NCI-H2107 (cell line): Measurements from ENCODE around the gene GPRASP3.
A peak's percentile ranks its signal among the peaks of the same experiment; 100 is the strongest.
"Not testable (repeated sequence)": the region's sequence is repeated elsewhere in the genome, so short reads cannot be mapped to it uniquely, and the experiment has no call there.

ENCODE experiments used
- DNase-seq: peaks from one replicate; lab custom pipeline; 2025; lab: John Stamatoyannopoulos, UW

The GPRASP3 gene, protein sequence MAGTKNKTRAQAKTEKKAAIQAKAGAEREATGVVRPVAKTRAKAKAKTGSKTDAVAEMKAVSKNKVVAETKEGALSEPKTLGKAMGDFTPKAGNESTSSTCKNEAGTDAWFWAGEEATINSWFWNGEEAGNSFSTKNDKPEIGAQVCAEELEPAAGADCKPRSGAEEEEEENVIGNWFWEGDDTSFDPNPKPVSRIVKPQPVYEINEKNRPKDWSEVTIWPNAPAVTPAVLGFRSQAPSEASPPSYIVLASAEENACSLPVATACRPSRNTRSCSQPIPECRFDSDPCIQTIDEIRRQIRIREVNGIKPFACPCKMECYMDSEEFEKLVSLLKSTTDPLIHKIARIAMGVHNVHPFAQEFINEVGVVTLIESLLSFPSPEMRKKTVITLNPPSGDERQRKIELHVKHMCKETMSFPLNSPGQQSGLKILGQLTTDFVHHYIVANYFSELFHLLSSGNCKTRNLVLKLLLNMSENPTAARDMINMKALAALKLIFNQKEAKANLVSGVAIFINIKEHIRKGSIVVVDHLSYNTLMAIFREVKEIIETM

DNA sequence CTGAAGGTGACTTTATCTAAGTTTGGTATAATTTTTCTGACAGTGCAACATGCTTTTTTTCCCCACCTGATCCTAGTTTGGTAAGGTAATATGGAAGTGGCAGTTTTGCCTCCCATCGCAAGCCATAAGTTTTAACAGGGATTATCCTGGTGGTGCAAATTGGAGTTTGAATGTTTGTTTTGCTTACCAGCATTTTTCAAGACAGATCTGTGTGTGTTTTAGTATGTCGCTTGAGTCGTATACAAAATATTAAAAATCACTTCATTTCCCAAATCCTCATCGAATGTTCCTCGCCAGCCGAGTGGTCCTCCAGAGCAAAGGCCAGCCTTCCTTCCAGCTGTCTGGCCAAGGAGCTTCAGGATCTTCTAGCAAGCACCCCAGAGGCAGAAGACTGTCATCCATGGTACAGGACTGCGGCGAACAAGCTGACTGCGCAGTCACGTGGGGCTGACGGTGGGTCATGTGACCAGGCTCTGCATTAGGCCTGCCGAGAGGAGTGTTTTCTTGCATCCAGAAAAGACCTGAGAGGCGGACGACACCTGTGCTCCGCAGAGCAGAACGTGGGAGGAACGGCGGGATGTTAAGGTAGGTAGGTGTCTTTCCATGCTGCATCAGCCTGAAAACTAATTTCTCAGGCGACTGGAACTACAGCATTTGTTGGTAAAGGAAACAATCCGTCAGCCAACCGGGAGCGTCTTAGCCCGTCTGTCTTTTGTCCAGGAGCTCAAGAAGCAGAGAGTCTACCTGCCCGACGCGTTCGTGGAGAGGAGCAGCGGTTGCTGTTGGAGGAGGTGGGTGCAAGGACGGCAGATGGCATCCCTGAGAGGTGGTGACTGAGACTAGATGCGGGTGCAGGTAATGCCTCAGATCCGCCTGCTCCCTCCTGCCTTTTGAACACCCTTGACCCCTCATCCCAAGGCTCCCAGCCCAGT lies at the start of gene GPRASP3:
Gene GPRASP3, plus strand, starts transcription at position 507 of the 932 bp plus-strand sequence. CDS start 28,253 bp downstream, outside the sequence.
- DNase-seq, result peak; percentile 59

DNA sequence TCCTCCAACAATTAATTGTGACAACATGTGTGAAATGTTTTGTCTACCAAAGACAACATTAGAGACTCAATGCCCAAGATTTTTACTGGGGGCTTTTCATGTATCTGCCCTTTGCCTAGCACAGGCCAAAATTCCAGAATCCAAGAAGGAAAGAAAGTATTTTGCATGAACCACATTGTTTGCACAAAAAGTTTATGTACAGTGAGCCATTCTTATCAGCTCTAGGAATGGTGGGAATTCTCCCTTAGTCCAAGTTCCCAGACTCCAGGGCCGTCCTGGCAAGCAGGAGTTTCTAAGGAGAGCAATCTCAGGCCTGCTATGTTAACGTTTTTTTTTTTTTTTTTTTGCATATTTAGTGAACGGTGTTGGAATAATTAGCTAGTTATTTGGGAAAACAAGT lies 47.7 kb upstream of the GPRASP3 start:
- DNase-seq, result no peak

DNA sequence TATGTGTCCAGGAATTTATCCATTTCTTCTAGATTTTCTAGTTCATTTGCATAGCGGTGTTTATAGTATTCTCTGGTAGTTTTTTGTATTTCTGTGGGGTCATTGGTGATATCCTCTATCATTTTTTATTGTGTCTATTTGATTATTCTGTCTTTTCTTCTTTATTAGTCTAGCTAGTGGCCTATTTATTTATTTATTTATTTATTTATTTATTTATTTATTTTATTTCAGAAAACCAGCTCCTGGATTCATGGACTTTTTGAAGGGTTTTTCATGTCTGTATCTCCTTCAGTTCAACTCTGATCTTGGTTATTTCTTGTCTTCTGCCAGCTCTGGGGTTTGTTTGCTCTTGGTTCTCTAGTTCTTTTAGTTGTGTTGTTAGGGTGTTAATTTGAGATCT lies 43.1 kb upstream of the GPRASP3 start:
- DNase-seq, result not testable (repeated sequence)

DNA sequence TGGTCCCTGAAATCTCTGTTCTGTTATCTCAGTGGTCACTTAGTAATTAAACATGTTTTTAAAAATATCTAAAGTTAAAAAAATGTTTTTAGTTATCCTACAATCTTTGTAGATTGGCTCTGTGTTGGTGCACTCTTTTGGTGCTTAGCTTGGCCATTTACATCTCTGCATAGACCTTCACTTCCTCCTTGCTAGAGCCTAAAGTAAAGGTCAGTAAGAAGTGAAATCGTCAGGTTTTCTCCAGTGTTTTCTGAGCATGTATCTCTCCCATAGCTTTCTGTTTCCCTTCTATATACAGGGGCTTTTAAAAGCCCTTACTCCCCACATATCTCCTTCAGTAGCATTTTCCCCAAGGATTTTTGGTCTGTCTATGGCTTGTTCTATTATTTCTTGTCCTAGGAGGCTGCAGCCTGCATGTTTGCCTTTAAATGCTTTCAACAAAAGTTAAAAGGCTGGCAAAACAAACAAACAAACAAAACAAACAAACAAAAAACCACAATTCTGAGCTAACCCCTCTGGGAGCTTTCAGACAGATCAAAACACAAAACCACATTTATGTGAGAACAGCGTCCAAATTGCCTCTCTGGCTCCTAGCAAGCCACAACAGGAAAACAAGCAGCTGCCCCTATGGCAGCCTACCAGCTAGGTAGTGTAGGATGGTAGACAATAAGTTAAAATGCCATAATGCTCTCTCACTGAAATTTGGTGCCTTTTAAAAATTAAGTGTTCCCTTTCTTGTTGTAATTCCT lies 35.6 kb upstream of the GPRASP3 start:
- DNase-seq, result peak; percentile 41

DNA sequence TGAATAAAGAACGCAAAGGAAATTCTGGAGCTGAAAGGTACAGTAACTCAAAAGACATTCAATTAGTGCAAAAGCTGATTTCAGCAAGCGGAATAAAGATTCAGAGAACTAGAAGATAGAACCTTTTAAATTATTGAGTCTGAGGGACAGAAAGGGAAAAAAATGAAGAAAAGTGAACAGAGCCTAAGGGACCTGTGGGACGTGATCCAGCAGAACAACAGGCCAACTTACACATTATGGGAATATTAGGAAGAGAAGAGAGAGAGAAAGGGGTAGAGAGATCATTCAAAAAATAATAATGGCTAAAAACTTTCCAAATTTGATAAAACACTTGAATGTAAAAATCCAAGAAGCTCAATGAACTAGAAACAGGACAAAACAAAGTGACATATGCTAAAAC lies 25.8 kb upstream of the GPRASP3 start:
- no peak for DNase-seq

DNA sequence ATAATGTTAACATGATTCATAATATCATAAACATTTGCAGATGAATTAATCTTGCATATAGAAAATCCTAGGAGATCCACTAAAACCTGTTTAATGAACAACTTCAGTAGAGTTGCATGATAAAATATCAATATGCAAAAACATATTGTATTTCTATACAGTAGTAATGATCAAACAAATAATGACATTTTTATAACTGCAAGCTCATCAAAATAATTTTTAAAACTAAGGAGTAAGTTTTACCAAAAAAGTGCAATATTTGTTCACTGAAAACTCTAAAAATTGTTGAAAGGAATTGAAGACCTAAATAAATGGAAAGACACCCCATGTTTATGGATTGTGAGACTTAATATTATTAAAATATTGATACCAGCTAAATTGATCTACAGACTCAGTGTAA lies 24.2 kb upstream of the GPRASP3 start:
- no peak for DNase-seq

DNA sequence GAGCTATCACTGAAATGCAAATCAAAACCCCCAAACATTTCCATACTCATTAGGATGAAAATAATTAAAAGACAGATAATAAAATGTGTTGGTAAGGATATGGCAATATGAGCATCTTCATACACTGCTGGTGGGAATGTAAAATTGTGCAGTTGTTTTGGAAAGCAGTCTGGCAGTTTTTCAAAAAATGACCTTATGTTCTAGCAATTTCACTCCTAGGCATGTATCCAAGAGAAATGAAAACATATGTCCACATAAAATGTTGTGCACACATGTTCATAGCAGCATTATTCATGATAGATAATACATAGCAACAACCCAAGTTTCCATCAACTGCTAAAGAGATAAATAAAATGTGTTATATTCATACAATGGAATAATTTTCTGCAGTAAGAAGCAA lies 23.0 kb upstream of the GPRASP3 start:
- no peak for DNase-seq

DNA sequence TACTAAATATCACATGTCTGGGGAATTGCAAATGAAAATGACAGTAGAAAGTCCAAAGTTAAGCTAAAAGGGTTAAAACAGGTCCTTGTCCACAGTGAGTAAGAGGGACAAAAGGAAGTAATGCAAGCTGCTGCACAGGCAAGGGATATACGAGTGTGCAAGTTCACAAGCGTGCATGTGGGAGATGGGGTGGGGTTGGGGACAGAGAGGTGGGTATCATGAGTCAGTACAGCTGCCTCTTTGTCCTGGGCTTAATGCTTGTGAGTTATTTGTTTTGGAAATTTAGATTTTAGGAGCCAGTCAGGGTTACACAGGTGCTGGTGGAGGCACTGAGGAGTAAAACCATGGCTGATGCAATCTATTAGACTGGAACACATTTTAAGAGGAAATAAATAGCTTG lies 11.6 kb upstream of the GPRASP3 start:
- no peak for DNase-seq

DNA sequence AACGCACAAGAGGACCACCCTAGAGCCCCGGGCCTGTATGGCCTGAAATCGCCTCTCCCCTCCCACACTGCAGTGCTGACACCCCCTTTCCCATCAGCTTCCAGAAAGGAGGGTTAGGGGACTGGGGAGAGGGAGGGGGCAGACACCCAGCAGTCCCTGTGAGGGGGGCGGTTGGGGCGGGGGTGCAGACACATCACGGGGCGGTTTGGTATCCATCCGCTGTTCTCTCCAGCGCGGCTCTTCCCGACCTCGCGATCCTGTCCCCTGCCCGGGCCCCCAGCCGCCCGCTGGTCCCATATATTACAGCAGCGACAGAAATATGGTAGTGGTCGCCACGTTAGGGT lies 8.7 kb upstream of the GPRASP3 start:
- no peak for DNase-seq

DNA sequence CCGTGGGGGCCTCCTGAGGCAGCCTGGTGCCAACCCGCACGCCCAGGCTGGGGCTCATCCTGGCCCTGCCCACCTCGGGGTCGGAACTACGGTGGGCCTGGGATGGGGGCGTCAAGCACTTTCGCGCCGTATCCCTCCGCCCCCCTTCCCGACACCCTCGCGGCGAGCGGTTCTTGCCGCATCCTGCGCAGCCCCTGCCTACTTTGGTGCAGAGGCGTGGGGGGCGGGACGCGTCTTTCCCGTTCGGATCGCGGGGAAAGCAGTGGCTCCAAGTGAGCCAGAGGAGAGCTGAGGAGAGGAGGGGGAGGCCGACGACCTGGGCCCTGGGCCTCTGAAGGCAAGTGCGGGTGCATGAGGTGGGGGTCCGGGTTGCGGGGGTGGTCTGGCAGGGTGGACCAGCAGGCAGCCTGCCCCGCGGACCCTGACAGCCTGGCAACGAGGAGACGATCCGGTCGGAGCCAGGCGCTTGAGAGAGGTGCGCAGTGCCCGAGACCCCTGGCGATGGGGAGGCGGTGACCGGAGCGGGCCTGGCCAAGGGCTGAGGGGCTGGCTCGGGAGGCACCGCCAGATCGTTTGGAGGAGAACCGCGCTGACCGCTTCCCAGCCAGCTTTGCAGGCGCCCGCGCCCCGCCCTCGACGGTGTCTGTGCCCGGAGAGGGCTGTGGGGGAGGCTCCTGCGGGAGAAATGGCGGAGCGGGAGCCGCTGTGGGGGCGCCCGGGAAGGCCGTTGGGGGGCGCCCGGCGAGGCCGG lies 8.2 kb upstream of the GPRASP3 start, which contains the start of gene GPRASP2:
Gene GPRASP2, plus strand, starts transcription at position 233 of the 751 bp plus-strand sequence. CDS start 2,422 bp downstream, outside the sequence.
- DNase-seq, result no peak

DNA sequence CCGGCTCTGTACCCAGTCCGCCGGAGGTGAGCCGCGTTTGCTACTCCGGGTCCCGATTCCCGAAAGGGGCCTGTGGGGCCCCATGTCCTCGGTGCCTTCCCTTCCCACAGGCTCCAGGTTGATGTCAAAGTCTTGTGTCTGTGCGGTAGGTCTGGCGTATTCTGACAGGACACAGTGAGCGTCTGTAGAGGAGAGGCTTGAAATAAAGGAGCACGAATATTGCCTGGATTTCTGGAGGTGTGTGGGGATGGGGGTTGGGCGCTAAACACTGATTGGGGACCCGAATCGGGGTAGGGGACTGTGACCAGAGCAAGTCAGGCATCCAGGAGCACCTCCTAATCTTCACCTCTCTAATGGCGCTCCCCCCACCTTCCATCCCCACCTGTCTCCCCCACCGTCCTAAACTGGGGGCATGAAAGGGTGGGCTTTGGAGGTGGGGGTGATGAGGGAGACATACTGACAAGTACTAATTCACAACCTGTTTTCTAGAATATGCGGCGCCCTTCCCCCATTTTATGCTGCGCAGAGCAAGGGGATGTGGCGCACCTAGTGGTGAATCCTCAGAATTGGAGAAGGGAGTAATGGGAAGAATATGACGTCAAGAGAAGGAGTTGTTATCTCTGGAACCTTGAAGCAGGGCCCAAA lies 7.4 kb upstream of the GPRASP3 start:
- peak; percentile 4 for DNase-seq

DNA sequence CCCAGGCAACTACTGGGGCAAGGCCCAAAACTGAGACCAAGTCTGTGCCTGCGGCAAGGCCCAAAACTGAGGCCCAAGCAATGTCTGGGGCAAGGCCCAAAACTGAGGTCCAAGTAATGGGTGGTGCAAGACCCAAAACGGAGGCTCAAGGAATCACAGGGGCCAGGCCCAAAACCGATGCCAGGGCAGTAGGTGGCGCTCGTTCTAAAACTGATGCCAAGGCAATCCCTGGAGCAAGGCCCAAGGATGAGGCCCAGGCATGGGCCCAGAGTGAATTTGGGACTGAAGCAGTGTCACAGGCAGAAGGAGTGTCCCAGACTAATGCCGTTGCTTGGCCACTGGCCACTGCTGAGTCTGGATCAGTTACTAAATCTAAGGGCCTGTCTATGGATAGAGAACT lies 5.5 kb upstream of the GPRASP3 start:
- DNase-seq, result no peak

DNA sequence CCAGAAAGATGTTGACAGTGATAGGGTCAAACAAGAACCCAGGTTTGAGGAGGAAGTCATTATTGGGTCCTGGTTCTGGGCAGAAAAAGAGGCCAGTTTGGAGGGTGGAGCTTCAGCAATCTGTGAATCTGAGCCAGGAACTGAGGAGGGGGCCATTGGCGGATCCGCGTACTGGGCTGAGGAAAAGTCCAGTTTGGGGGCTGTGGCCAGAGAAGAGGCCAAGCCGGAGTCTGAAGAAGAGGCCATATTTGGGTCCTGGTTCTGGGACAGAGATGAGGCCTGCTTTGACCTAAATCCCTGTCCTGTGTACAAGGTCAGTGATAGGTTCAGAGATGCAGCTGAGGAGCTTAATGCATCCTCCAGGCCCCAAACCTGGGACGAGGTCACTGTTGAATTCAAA lies 4.6 kb upstream of the GPRASP3 start:
- DNase-seq, result no peak

DNA sequence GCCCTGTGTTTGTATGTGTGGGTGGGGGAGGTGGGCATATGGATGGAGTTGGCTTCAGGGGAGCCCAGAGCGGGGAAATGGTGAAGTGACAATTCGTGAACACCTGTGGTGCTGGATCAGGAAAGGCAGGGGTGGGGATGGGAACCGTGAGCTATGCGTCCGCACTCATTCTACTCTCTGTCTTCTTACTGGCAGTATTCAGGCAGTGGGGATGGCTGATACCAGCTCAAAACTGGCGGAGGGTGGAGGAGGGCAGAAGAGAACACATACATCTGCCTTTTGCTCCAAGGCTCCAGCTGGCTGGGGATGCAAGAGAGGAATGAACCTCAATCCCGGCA lies 595 bp downstream of the GPRASP3 start:
- not testable (repeated sequence) for DNase-seq

DNA sequence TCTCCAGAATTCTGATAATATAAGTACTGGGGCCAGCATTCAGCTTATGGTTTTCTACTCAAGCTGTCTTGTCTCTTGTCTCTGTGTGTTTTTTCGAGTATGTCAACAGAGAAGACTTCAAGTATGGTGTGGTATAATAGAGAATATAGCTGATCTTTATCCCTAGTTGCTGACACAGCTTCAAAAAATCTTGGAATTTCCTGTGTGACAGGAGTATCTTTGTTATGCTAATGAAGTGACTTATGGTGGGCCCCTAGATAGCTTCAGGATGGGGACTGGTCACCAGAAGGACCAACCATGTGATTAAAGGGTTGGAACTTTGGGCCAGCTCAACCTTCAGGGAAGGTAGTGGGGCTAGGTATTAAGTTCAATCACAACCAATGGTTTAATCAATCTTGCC lies 2.9 kb downstream of the GPRASP3 start:
- DNase-seq, result no peak

DNA sequence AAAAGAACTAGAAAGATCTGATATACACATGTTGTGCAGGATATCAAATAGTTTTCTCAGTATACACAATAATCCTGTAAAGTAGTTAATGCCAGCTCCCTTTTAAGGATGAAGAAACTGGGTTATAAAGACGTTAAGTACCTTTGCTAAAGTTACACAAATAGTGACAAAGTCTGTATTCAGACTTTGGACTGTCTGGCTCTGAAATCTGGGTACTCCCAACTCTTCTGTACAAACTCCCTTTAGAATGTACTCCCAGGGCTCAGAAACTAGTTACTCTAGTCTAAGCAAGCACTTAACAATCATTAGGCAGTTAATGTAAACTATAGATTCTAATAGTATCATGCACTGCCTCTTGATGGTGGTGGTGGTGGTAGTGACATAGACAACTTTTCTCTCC lies 7.2 kb downstream of the GPRASP3 start:
- DNase-seq, result no peak

DNA sequence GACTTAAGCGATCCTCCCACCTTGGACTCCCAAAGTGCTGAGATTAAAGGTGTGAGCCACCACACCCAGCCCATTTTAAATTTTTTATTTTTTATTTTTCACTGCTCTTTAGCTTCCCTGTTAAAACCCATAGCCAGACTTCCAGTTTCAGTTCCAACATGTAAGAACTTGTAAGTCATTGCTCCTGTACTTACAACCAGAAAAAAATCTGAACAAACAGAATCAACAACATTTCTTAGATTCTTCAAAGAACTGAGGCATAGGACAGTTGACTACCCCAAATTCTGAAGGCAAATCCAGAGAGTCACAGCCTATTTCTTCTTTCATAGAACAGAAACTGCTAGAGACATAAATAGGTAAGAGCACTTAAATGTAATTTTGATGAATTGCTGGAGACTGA lies 8.1 kb downstream of the GPRASP3 start:
- no peak for DNase-seq

DNA sequence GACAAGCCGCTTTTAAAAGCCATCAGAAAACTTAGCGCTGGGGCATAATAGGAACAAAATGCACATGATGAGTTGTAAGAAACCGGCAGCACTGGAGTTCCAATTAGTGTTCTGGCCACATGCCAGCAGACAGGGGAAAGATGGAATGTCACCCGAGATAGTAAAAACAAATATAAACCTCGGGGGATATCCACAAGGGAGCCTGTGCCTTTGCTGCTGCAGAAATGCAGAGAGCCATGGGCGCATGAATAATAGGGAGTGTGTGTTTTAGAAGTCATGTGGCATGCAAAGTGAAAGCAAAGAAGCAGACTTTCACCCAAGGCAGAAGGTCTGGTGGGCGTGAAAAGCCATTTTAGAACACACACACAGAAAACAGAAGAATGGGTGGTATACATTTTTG lies 19.1 kb downstream of the GPRASP3 start:
- no peak for DNase-seq

DNA sequence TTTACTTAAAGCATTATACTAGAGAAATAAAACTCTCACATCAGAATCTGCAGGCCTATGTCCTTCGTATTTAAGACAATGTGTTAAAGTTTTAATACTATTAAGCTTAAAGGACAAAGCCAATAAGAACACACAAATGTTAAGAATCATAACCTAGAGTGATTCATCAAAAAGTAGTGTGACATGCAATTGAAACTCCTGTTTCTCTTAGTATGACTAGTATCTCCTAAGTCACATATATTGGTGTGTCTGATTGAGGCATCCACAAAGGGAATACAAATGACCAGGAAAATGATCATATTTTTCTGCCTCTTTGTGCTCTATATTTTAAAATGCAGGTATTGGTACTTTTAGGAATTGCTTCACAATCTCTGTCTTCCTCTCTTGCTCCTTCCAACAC lies 23.8 kb downstream of the GPRASP3 start:
- DNase-seq, result no peak

DNA sequence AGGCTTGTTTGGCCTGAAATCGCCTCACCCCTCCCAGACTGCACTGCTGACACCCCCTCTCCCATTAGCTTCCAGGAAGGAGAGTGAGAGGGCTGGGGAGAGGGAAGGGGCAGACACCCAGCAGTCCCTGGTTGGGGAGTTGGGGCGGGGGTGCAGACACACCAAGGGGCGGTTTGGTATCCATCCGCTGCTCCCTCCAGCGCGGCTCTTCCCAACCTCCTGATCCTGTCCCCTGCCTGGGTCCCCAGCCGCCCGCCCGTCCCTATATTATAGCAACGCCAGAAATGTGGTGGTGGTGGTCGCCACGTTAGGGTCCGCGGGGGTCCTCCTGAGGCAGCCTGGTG lies 24.9 kb downstream of the GPRASP3 start:
- no peak for DNase-seq
